Liver (tissue), 9 donors: ENCODE data around the gene LMTK3. TPM values are rescaled to one million over a fixed set of nuclear protein-coding genes. Genes with fewer than 3 reads are reported as not detected.

Experiments
- DNase-seq: peaks from one replicate; pipeline ENCODE4 v3.0.0-alpha.2; 2017; ENCODE audit warnings: low spot score
- H3K27ac ChIP-seq, 2 donors: one replicate each; pipeline ENCODE4 v1.7.0; 2013; ENCODE audit warnings: inconsistent platforms in 2 of 2, low read length in 2 of 2, control low read depth in 1 of 2, low read depth in 1 of 2, mild to moderate bottlenecking in 1 of 2
- H3K27me3 ChIP-seq, 4 donors: one replicate each; pipeline versions ENCODE4 v1.6.1 to v1.7.0; 2013; ENCODE audit warnings: low read length in 3 of 4, inconsistent platforms in 1 of 4, mild to moderate bottlenecking in 1 of 4, moderate library complexity in 1 of 4; ENCODE audit not compliant: control insufficient read depth in 4 of 4, insufficient read depth in 4 of 4
- H3K36me3 ChIP-seq, 4 donors: one replicate each; pipeline versions ENCODE4 v1.6.1 to v1.7.0; 2013; ENCODE audit warnings: low read length in 3 of 4, mild to moderate bottlenecking in 3 of 4, low read depth in 1 of 4, moderate library complexity in 1 of 4; ENCODE audit not compliant: control insufficient read depth in 4 of 4, insufficient read depth in 3 of 4
- H3K4me1 ChIP-seq, 4 donors: one replicate each; pipeline versions ENCODE4 v1.6.1 to v1.7.0; 2013; ENCODE audit warnings: low read length in 3 of 4, mild to moderate bottlenecking in 3 of 4, moderate library complexity in 1 of 4; ENCODE audit not compliant: control insufficient read depth in 4 of 4, insufficient read depth in 4 of 4
- H3K4me3 ChIP-seq, 3 donors: one replicate each; pipeline versions ENCODE4 v1.6.1 to v1.7.0; 2013; ENCODE audit warnings: low read length in 3 of 3, control low read depth in 1 of 3, low read depth in 1 of 3, mild to moderate bottlenecking in 1 of 3
- H3K9ac ChIP-seq, 2 donors: one replicate each; pipeline ENCODE4 v1.7.0; 2013; ENCODE audit warnings: low read length in 2 of 2, mild to moderate bottlenecking in 2 of 2, moderate library complexity in 2 of 2, control low read depth in 1 of 2, low read depth in 1 of 2
- H3K9me3 ChIP-seq, 4 donors: one replicate each; pipeline versions ENCODE4 v1.6.1 to v1.7.0; 2013; ENCODE audit warnings: low read length in 3 of 4; ENCODE audit not compliant: control insufficient read depth in 4 of 4
- ATF3 ChIP-seq: IDR thresholded peaks from 2 replicates; pipeline ENCODE4 v1.6.1; 2016; ENCODE audit warnings: antibody characterized with exemption
- EGR1 ChIP-seq, 2 donors: IDR thresholded peaks; 2 replicates each; pipeline ENCODE4 v1.6.1; 2016 to 2018; ENCODE audit warnings: antibody characterized with exemption in 2 of 2, low read depth in 2 of 2
- FOXA1 ChIP-seq: IDR thresholded peaks from 2 replicates; pipeline ENCODE4 v1.6.1; 2016; ENCODE audit warnings: antibody characterized with exemption
- FOXA2 ChIP-seq: IDR thresholded peaks from 2 replicates; pipeline ENCODE4 v1.6.1; 2016; ENCODE audit warnings: antibody characterized with exemption
- GABPA ChIP-seq, 2 donors: IDR thresholded peaks in 1 of 2; conservative IDR thresholded peaks in 1 of 2; 2 replicates each; pipeline ENCODE4 v1.6.1; 2016; ENCODE audit warnings: antibody characterized with exemption in 2 of 2, mild to moderate bottlenecking in 1 of 2, moderate library complexity in 1 of 2
- HNF4A ChIP-seq, 2 donors: conservative IDR thresholded peaks; 2 replicates each; pipeline ENCODE4 v1.6.1; 2016; ENCODE audit warnings: antibody characterized with exemption in 2 of 2, mild to moderate bottlenecking in 2 of 2
- HNF4G ChIP-seq: IDR thresholded peaks from 2 replicates; pipeline ENCODE4 v1.6.1; 2016; ENCODE audit warnings: antibody characterized with exemption
- JUND ChIP-seq, 2 donors: IDR thresholded peaks; 2 replicates each; pipeline ENCODE4 v1.6.1; 2016; ENCODE audit warnings: antibody characterized with exemption in 2 of 2
- NR2F2 ChIP-seq: IDR thresholded peaks from 2 replicates; pipeline ENCODE4 v1.6.1; 2016; ENCODE audit warnings: antibody characterized with exemption
- RAD21 ChIP-seq, 2 donors: IDR thresholded peaks; 2 replicates each; pipeline ENCODE4 v1.6.1; 2016; ENCODE audit warnings: antibody characterized with exemption in 2 of 2, mild to moderate bottlenecking in 2 of 2
- RXRA ChIP-seq, 2 donors: IDR thresholded peaks; 2 replicates each; pipeline ENCODE4 v1.6.1; 2017 to 2018; ENCODE audit warnings: antibody characterized with exemption in 2 of 2, mild to moderate bottlenecking in 1 of 2
- SP1 ChIP-seq: IDR thresholded peaks from 2 replicates; pipeline ENCODE4 v1.6.1; 2018; ENCODE audit warnings: antibody characterized with exemption, mild to moderate bottlenecking
- TAF1 ChIP-seq: conservative IDR thresholded peaks from 2 replicates; pipeline ENCODE4 v1.6.1; 2016; ENCODE audit warnings: antibody characterized with exemption, mild to moderate bottlenecking
- YY1 ChIP-seq: IDR thresholded peaks from 2 replicates; pipeline ENCODE4 v1.6.1; 2016; ENCODE audit warnings: antibody characterized with exemption, mild to moderate bottlenecking
- WGBS: extraction: QIAGEN DNeasy Blood & Tissue Kit; methylation state at CpG from one replicate; pipeline ENCODE4 v1.1.7; 2013; 5-methylcytosine and 5-hydroxymethylcytosine counted together
- polyA plus RNA-seq, 2 donors: library from polyadenylated mRNA; stranded (reverse) in 1 of 2; unstranded in 1 of 2; fragments of 200-250 nt in 1 of 2; fragments of >200 nt in 1 of 2; fragmentation: Nextera tagmentation in 1 of 2; extraction: Ambion mirVana in 1 of 2; gene quantifications; one replicate each; pipeline versions ENCODE4 v1.2.1 to v1.2.3, GENCODE V29; 2013 to 2015
- total RNA-seq, 2 donors: library from RNA; depleted of rRNA; stranded (reverse); fragments of >200 nt; gene quantifications; one replicate each; pipeline ENCODE4 v1.2.3, GENCODE V29; 2014
- TF ChIP-seq, protein P1 (sequence below): IDR thresholded peaks from 2 replicates; pipeline ENCODE4 v1.6.1; 2016; ENCODE audit warnings: antibody characterized with exemption, mild to moderate bottlenecking
- TF ChIP-seq, protein P2 (sequence below): fragments of 150-350 bp; IDR thresholded peaks from 2 replicates; pipeline ENCODE4 v1.5.1; 2017; ENCODE audit warnings: improper control_type of control experiment, low read depth, low read length; ENCODE audit not compliant: missing input control
- TF ChIP-seq, protein P3 (sequence below): IDR thresholded peaks from 2 replicates; pipeline ENCODE4 v1.6.1; 2016; ENCODE audit warnings: antibody characterized with exemption
- TF ChIP-seq, protein P4 (sequence below): IDR thresholded peaks from 2 replicates; pipeline ENCODE4 v1.6.1; 2016; ENCODE audit warnings: antibody characterized with exemption
- donor health status: healthy.
- donor health status: healthy.
- donor health status: healthy.
- donor health status: healthy.
- donor health status: healthy.

LMTK3 gene
- total and polyA plus RNA-seq, 4 donors, result 0.08 TPM; not detected in 2

GRCh38 chr19:48442116-48443035 lies 69.3 kb downstream of the LMTK3 start:
- Histone ChIP-seq H3K9ac (no peak overlapping the region), H3K4me1 (peaks cover 4 to 24% (median 14%) of the 10 kb centered on the region in 4 donors), H3K4me3 (peak overlapping the region in 1 of 3 donors; percentile 39), H3K27me3 (no peaks in the 10 kb centered on the region), H3K27ac (no peak overlapping the region), H3K36me3 (peaks cover 0 to under 1% (median 0%) of the 10 kb centered on the region in 4 donors), H3K9me3 (no peaks in the 10 kb centered on the region)
- WGBS, result 37% methylated on average over 94 of the region's 94 CpGs
- TF ChIP-seq, protein P1, sequence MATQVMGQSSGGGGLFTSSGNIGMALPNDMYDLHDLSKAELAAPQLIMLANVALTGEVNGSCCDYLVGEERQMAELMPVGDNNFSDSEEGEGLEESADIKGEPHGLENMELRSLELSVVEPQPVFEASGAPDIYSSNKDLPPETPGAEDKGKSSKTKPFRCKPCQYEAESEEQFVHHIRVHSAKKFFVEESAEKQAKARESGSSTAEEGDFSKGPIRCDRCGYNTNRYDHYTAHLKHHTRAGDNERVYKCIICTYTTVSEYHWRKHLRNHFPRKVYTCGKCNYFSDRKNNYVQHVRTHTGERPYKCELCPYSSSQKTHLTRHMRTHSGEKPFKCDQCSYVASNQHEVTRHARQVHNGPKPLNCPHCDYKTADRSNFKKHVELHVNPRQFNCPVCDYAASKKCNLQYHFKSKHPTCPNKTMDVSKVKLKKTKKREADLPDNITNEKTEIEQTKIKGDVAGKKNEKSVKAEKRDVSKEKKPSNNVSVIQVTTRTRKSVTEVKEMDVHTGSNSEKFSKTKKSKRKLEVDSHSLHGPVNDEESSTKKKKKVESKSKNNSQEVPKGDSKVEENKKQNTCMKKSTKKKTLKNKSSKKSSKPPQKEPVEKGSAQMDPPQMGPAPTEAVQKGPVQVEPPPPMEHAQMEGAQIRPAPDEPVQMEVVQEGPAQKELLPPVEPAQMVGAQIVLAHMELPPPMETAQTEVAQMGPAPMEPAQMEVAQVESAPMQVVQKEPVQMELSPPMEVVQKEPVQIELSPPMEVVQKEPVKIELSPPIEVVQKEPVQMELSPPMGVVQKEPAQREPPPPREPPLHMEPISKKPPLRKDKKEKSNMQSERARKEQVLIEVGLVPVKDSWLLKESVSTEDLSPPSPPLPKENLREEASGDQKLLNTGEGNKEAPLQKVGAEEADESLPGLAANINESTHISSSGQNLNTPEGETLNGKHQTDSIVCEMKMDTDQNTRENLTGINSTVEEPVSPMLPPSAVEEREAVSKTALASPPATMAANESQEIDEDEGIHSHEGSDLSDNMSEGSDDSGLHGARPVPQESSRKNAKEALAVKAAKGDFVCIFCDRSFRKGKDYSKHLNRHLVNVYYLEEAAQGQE, result no peak
- TF ChIP-seq TAF1, result no peak
- TF ChIP-seq YY1, result no peak
- no peak for TF ChIP-seq SP1
- TF ChIP-seq, protein P2, sequence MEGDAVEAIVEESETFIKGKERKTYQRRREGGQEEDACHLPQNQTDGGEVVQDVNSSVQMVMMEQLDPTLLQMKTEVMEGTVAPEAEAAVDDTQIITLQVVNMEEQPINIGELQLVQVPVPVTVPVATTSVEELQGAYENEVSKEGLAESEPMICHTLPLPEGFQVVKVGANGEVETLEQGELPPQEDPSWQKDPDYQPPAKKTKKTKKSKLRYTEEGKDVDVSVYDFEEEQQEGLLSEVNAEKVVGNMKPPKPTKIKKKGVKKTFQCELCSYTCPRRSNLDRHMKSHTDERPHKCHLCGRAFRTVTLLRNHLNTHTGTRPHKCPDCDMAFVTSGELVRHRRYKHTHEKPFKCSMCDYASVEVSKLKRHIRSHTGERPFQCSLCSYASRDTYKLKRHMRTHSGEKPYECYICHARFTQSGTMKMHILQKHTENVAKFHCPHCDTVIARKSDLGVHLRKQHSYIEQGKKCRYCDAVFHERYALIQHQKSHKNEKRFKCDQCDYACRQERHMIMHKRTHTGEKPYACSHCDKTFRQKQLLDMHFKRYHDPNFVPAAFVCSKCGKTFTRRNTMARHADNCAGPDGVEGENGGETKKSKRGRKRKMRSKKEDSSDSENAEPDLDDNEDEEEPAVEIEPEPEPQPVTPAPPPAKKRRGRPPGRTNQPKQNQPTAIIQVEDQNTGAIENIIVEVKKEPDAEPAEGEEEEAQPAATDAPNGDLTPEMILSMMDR, result no peak
- TF ChIP-seq RXRA (IDR thresholded peaks at IDR 0.05), result no peak
- TF ChIP-seq HNF4G, result no peak
- TF ChIP-seq JUND (IDR thresholded peaks at IDR 0.05), result no peak
- no peak for TF ChIP-seq FOXA1
- TF ChIP-seq HNF4A (conservative IDR thresholded peaks at IDR 0.05), result no peak
- no peak for TF ChIP-seq RAD21 (IDR thresholded peaks at IDR 0.05)
- no peak for TF ChIP-seq GABPA (IDR thresholded peaks at IDR 0.05 in 1 of 2, conservative IDR thresholded peaks at IDR 0.05 in 1 of 2)
- TF ChIP-seq, protein P3, sequence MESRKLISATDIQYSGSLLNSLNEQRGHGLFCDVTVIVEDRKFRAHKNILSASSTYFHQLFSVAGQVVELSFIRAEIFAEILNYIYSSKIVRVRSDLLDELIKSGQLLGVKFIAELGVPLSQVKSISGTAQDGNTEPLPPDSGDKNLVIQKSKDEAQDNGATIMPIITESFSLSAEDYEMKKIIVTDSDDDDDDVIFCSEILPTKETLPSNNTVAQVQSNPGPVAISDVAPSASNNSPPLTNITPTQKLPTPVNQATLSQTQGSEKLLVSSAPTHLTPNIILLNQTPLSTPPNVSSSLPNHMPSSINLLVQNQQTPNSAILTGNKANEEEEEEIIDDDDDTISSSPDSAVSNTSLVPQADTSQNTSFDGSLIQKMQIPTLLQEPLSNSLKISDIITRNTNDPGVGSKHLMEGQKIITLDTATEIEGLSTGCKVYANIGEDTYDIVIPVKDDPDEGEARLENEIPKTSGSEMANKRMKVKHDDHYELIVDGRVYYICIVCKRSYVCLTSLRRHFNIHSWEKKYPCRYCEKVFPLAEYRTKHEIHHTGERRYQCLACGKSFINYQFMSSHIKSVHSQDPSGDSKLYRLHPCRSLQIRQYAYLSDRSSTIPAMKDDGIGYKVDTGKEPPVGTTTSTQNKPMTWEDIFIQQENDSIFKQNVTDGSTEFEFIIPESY, result no peak
- TF ChIP-seq ATF3, result no peak
- TF ChIP-seq, protein P4, sequence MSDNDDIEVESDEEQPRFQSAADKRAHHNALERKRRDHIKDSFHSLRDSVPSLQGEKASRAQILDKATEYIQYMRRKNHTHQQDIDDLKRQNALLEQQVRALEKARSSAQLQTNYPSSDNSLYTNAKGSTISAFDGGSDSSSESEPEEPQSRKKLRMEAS, result no peak
- TF ChIP-seq EGR1 (IDR thresholded peaks at IDR 0.05; ENCODE audit: low read depth in 2 of 2), result no peak
- TF ChIP-seq NR2F2, result no peak
- TF ChIP-seq FOXA2, result no peak
- DNase-seq, result no peak
